Lower leg skin (tissue), 4 donors: ENCODE data around the gene NHP2. TPM values are rescaled to one million over a fixed set of nuclear protein-coding genes. Genes with fewer than 3 reads are reported as not detected.
A peak's percentile ranks its signal among the peaks of the same experiment; 100 is the strongest.

ENCODE experiments used
- DNase-seq, 2 donors: peaks; one replicate each; pipeline ENCODE4 v3.0.0-alpha.2; 2019; ENCODE audit warnings: low spot score in 2 of 2
- H3K4me3 ChIP-seq: fragments of 200-600 bp; sonication (generic); 2 replicates; pipeline ENCODE4 v1.5.1; 2017; ENCODE audit warnings: mild to moderate bottlenecking, low read depth; ENCODE audit not compliant: poor library complexity, severe bottlenecking
- CTCF ChIP-seq, 3 donors: fragments of 450-650 bp; IDR thresholded peaks; one replicate each; pipeline ENCODE4 v1.5.1; 2016; ENCODE audit warnings: antibody characterized with exemption in 3 of 3, mild to moderate bottlenecking in 3 of 3, moderate library complexity in 2 of 3
- POLR2A ChIP-seq, 2 donors: fragments of 450-650 bp; IDR thresholded peaks; one replicate each; pipeline ENCODE4 v1.6.1; 2016 to 2017; ENCODE audit warnings: antibody characterized with exemption in 2 of 2, mild to moderate bottlenecking in 1 of 2, moderate library complexity in 1 of 2
- WGBS, 2 donors: methylation state at CpG; one replicate each; pipeline ENCODE4 v1.1.5; 2018; 5-methylcytosine and 5-hydroxymethylcytosine counted together
- intact Hi-C: fragments of 100-400 bp; cut with DNase I; formaldehyde crosslinking; loops from one replicate; pipeline ENCODE4 v1.15.0; 2023; ENCODE audit warnings: low total_unique reads
- total RNA-seq, 4 donors: library from RNA; depleted of rRNA; stranded (reverse); fragments of >200 nt; gene quantifications; one replicate each; pipeline ENCODE4 v1.1.0, GENCODE V29; 2016

The NHP2 gene
- total RNA-seq, 4 donors from 2014 or later, result 169 to 210 (median 199) TPM

GRCh38 chr5:178113141-178113787 is 40.4 kb downstream of the NHP2 start, which contains the start of gene N4BP3:
N4BP3 (plus strand) TSS chr5:178113532; CDS start chr5:178119584, 6,052 bp downstream.
- peak; percentile 32 to 92 for DNase-seq
- peak within 1 kb of the TSS; percentile 23 for H3K4me3 ChIP-seq
- intact Hi-C loops, result no loop called here
- TF ChIP-seq CTCF (IDR thresholded peaks at IDR 0.05), result no peak
- 0 to 2% methylated on average over 23 to 51 of the region's 96 CpGs for WGBS, 2 donors

- no peak for TF ChIP-seq CTCF (IDR thresholded peaks at IDR 0.05)
- no peak for TF ChIP-seq POLR2A (IDR thresholded peaks at IDR 0.05)
- 54 to 55% methylated on average over 5 of the region's 5 CpGs for WGBS, 2 donors
- intact Hi-C loops, result no loop called here
- no peak overlapping the region for H3K4me3 ChIP-seq
- no peak for DNase-seq
Observed at GRCh38 chr5:178112545-178112944, 41.1 kb downstream of the NHP2 start.

GRCh38 chr5:178111925-178112324 is 41.8 kb downstream of the NHP2 start:
- H3K4me3 ChIP-seq, result no peak overlapping the region
- intact Hi-C loops, result no loop called here
- 28 to 31% methylated on average over 3 of the region's 3 CpGs for WGBS, 2 donors
- TF ChIP-seq POLR2A (IDR thresholded peaks at IDR 0.05) (no peak), CTCF (IDR thresholded peaks at IDR 0.05) (no peak)
- no peak for DNase-seq

- 92 to 93% methylated on average over 9 of the region's 9 CpGs for WGBS, 2 donors
- DNase-seq, result no peak
- intact Hi-C loops, result no loop called here
- no peak overlapping the region for H3K4me3 ChIP-seq
- TF ChIP-seq POLR2A (IDR thresholded peaks at IDR 0.05), result no peak
Observed at GRCh38 chr5:178110511-178110910, 43.2 kb downstream of the NHP2 start.

- intact Hi-C loops, result no loop called here
- DNase-seq, result peak in 1 of 2 donors; percentile 89
Observed at GRCh38 chr5:178108966-178109365, 44.7 kb downstream of the NHP2 start.

GRCh38 chr5:178108446-178108845 is 45.2 kb downstream of the NHP2 start:
- DNase-seq, result no peak
- intact Hi-C loops, result no loop called here
- no peak overlapping the region for H3K4me3 ChIP-seq
- TF ChIP-seq POLR2A (IDR thresholded peaks at IDR 0.05) (no peak), CTCF (IDR thresholded peaks at IDR 0.05) (no peak)
- WGBS, 2 donors, result 43 to 65% methylated on average over 7 of the region's 7 CpGs

More at GRCh38 chr5:178108966-178109365, 44.7 kb downstream of the NHP2 start:
- no peak overlapping the region for H3K4me3 ChIP-seq
- TF ChIP-seq CTCF (IDR thresholded peaks at IDR 0.05), result no peak
- TF ChIP-seq POLR2A (IDR thresholded peaks at IDR 0.05), result no peak
